Small intestine (tissue), 7 donors: ENCODE measurements around the gene GDF15. TPM values are rescaled to one million over a fixed set of nuclear protein-coding genes. Genes with fewer than 3 reads are reported as not detected.

ENCODE experiments used
- DNase-seq, 2 donors: peaks; one replicate each; pipeline versions ENCODE4 v3.0.0 to v3.0.0-alpha.2; 2013
- FAIRE-seq: peaks from 2 replicates; lab custom pipeline; 2012; peaks lifted over from hg19 to GRCh38; lab: Jason Lieb, UNC
- H3K27ac ChIP-seq, 3 donors: one replicate each; pipeline ENCODE4 v1.5.1; 2013; ENCODE audit warnings: low read length in 2 of 3, mild to moderate bottlenecking in 2 of 3, control low read depth in 1 of 3, inconsistent platforms in 1 of 3, low read depth in 1 of 3, moderate library complexity in 1 of 3
- H3K27me3 ChIP-seq, 3 donors: one replicate each; pipeline ENCODE4 v1.6.1; 2013; ENCODE audit warnings: low read length in 3 of 3, inconsistent platforms in 1 of 3; ENCODE audit not compliant: control insufficient read depth in 3 of 3, insufficient read depth in 3 of 3
- H3K36me3 ChIP-seq, 3 donors: one replicate each; pipeline ENCODE4 v1.6.1; 2013; ENCODE audit warnings: low read length in 3 of 3, inconsistent platforms in 1 of 3, low read depth in 1 of 3, mild to moderate bottlenecking in 1 of 3, moderate library complexity in 1 of 3; ENCODE audit not compliant: control insufficient read depth in 3 of 3, insufficient read depth in 2 of 3
- H3K4me1 ChIP-seq, 3 donors: one replicate each; pipeline ENCODE4 v1.6.1; 2013; ENCODE audit warnings: low read length in 2 of 3, inconsistent platforms in 1 of 3, low read depth in 1 of 3, mild to moderate bottlenecking in 1 of 3, moderate library complexity in 1 of 3; ENCODE audit not compliant: control insufficient read depth in 3 of 3, insufficient read depth in 2 of 3
- H3K4me3 ChIP-seq, 3 donors: one replicate each; pipeline ENCODE4 v1.5.1; 2013; ENCODE audit warnings: low read length in 3 of 3, control low read depth in 1 of 3, inconsistent platforms in 1 of 3, low read depth in 1 of 3, mild to moderate bottlenecking in 1 of 3, moderate library complexity in 1 of 3
- H3K9me3 ChIP-seq, 2 donors: one replicate each; pipeline ENCODE4 v1.6.1; 2013; ENCODE audit warnings: low read depth in 1 of 2, low read length in 1 of 2; ENCODE audit not compliant: control insufficient read depth in 2 of 2, insufficient read depth in 1 of 2
- WGBS, 3 donors: extraction: QIAGEN DNeasy Blood & Tissue Kit; methylation state at CpG; one replicate each; pipeline ENCODE4 v1.1.7; 2013; 5-methylcytosine and 5-hydroxymethylcytosine counted together
- polyA plus RNA-seq, 4 donors: library from polyadenylated mRNA; stranded (reverse) in 3 of 4; unstranded in 1 of 4; fragments of 200-250 nt in 3 of 4; fragments of 120-200 nt in 1 of 4; gene quantifications; one replicate each; pipeline versions ENCODE4 v1.2.1 to v1.2.3, GENCODE V29; 2013
- donor health status: healthy with polysubstance abuse.
- donor health status: control.
- donor health status: control.
- donor health status: Bipolar disorder and iron deficiency.
- donor health status: healthy.

The GDF15 gene
- polyA plus RNA-seq, 4 donors = 4.5 to 41.5 (median 20.1) TPM

- no peaks in the 10 kb centered on the region for H3K9me3 ChIP-seq
- no peak overlapping the region for H3K4me3 ChIP-seq
- H3K4me1 ChIP-seq = peaks cover 0 to 32% (median 4%) of the 10 kb centered on the region in 3 donors
- peak overlapping the region; percentile 21 to 95 (median 92) for H3K27ac ChIP-seq
- H3K27me3 ChIP-seq = no peaks in the 10 kb centered on the region
- H3K36me3 ChIP-seq = peaks cover 5 to 83% (median 15%) of the 10 kb centered on the region in 3 donors
- DNase-seq = no peak
- FAIRE-seq = no peak
- 90 to 91% (median 90%) methylated on average over 2 of the region's 2 CpGs for WGBS, 3 donors
Measured at GRCh38 chr19:18366021-18366435, 19.9 kb upstream of the GDF15 start.

GRCh38 chr19:18368504-18369222, 17.3 kb upstream of the GDF15 start:
- Histone ChIP-seq H3K4me3 (no peak overlapping the region), H3K9me3 (no peaks in the 10 kb centered on the region), H3K4me1 (peaks cover 0 to 42% (median 8%) of the 10 kb centered on the region in 3 donors), H3K27ac (peak overlapping the region in 1 of 3 donors; percentile 40), H3K36me3 (peaks cover 4 to 60% (median 5%) of the 10 kb centered on the region in 3 donors), H3K27me3 (no peaks in the 10 kb centered on the region)
- 63 to 77% (median 68%) methylated on average over 15 of the region's 15 CpGs for WGBS, 3 donors
- DNase-seq (no peak), FAIRE-seq (no peak)

DNA sequence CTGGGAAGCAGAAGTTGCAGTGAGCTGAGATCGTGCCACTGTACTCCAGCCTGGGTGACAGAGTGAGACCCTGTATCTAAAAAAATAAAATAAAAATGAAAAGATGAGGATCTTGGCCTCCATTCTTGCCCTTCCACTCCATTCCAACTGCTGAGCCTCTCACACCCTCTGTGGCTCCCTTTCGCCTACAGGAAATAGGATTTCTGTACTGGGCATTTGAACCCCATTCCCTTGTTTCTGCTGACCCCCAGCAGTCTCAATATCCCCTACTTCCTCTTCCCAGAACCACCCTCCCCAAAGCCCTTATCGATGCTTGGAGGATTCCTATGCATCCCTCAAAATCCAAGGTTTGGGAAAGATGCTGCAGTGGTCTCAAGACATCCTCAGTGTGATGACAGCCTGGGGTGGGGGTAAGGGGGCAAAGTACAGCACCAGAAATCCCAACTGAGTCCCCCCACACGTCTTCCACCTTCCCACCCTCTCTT, 12.5 kb upstream of the GDF15 start:
- WGBS, 3 donors = 61 to 67% (median 62%) methylated on average over 4 of the region's 4 CpGs
- H3K27ac ChIP-seq = peak overlapping the region; percentile 4 to 86 (median 76)
- no peak for FAIRE-seq

DNA sequence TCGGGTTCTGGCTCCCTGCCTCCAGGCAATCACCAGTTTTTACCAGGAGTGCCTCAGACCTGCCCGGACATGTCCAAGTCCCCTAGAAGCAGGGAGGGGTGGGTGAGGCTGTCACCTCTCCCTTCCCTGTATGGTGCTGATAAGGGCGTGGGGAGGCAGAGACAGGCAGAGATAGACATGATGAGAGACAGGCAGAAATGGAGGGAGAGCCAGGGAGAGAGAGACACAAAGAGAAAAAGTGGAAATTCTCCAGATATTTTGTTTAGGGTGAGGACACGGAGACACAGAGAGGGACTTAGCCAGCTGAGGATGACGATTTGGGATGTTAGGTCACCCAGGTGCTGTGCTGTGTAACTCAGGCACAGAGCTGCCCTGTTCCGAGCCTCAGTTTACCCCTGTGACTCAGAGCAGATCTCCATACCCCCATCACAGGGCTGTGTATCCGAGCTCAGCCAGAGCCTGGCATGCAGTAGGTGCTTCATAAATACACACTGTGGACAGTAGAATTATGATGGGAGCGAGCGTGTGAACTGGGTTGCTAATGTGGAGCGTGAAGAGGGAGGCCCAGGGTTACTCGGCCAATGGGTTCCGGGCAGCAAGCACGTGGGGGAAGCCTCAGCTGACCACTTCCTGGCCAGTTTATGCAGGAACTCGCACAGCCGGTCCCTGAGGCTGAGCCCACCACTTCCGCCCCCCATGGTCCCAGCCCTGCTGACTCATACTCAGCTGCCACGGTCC, 11.9 kb upstream of the GDF15 start:
- DNase-seq (peak; percentile 47 to 88), FAIRE-seq (no peak)
- Histone ChIP-seq H3K9me3 (no peaks in the 10 kb centered on the region), H3K27ac (peak overlapping the region; percentile 4 to 86 (median 76)), H3K4me3 (no peak overlapping the region), H3K4me1 (peaks cover 0 to 35% (median 16%) of the 10 kb centered on the region in 3 donors), H3K36me3 (peaks cover 0 to 13% (median 0%) of the 10 kb centered on the region in 3 donors), H3K27me3 (no peaks in the 10 kb centered on the region)
- WGBS, 3 donors = 25 to 34% (median 28%) methylated on average over 17 of the region's 17 CpGs

More for the DNA sequence above, 12.5 kb upstream of the GDF15 start:
- DNase-seq = no peak
- Histone ChIP-seq H3K36me3 (peaks cover 0 to 19% (median 0%) of the 10 kb centered on the region in 3 donors), H3K4me1 (peaks cover 0 to 40% (median 16%) of the 10 kb centered on the region in 3 donors), H3K4me3 (no peak overlapping the region), H3K27me3 (no peaks in the 10 kb centered on the region), H3K9me3 (no peaks in the 10 kb centered on the region)

GRCh38 chr19:18377026-18377425, 8.9 kb upstream of the GDF15 start:
- DNase-seq = peak; percentile 53 to 68
- H3K4me3 ChIP-seq = no peak overlapping the region
- peaks cover 0 to 45% (median 16%) of the 10 kb centered on the region in 3 donors for H3K4me1 ChIP-seq
- H3K36me3 ChIP-seq = no peaks in the 10 kb centered on the region
- no peak for FAIRE-seq
- no peaks in the 10 kb centered on the region for H3K9me3 ChIP-seq
- H3K27ac ChIP-seq = peak overlapping the region in 2 of 3 donors; percentile 17 to 31
- WGBS, 3 donors = 15 to 62% (median 35%) methylated on average over 6 of the region's 6 CpGs
- no peaks in the 10 kb centered on the region for H3K27me3 ChIP-seq

GRCh38 chr19:18379803-18380747, 5.9 kb upstream of the GDF15 start:
- Histone ChIP-seq H3K27me3 (no peaks in the 10 kb centered on the region), H3K27ac (peak overlapping the region in 2 of 3 donors; percentile 42 to 47), H3K4me1 (peaks cover 0 to 23% (median under 1%) of the 10 kb centered on the region in 3 donors), H3K4me3 (no peak overlapping the region), H3K36me3 (no peaks in the 10 kb centered on the region), H3K9me3 (no peaks in the 10 kb centered on the region)
- FAIRE-seq (no peak), DNase-seq (peak; percentile 59 to 75)
- 18 to 35% (median 28%) methylated on average over 22 of the region's 22 CpGs for WGBS, 3 donors

DNA sequence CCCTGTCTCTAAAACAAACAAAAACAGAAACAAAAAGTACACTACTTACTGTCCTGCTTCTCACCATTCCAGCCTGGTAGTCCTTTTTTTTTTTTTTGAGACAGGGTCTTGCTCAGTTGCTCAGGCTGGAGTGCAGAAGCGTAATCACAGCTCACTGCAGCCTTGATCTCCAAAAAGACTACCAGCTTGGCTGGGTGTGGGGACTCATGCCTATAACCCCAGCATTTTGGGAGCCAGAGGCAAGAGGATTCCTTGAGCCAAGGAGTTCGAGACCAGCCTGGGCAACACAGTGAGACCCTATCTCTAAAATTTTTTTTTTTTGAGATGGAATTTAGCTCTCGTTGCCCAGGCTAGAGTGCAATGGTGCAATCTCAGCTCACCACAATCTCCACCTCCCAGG, 5.1 kb upstream of the GDF15 start:
- H3K4me1 ChIP-seq = peaks cover 0 to 30% (median 4%) of the 10 kb centered on the region in 3 donors
- no peaks in the 10 kb centered on the region for H3K9me3 ChIP-seq
- no peaks in the 10 kb centered on the region for H3K36me3 ChIP-seq
- H3K27me3 ChIP-seq = no peaks in the 10 kb centered on the region
- WGBS, 3 donors = 67 to 76% (median 67%) methylated on average over 3 of the region's 3 CpGs
- H3K27ac ChIP-seq = peak overlapping the region in 2 of 3 donors; percentile 42 to 47
- FAIRE-seq (no peak), DNase-seq (no peak)
- H3K4me3 ChIP-seq = no peak overlapping the region
